Epithelial cell of proximal tubule (primary cell): Measurements from ENCODE around the gene CSKMT. TPM values are rescaled to one million over a fixed set of nuclear protein-coding genes. Genes with fewer than 3 reads are reported as not detected.
A peak's percentile ranks its signal among the peaks of the same experiment; 100 is the strongest.
"Not testable (repeated sequence)": the region's sequence is repeated elsewhere in the genome, so short reads cannot be mapped to it uniquely, and the experiment has no call there.

Source experiments
- DNase-seq: peaks from one replicate; pipeline ENCODE4 v3.0.0-alpha.2; 2011; ENCODE audit warnings: low read depth
- H3K4me3 ChIP-seq: 2 replicates; pipeline ENCODE4 v1.5.1; 2011; ENCODE audit warnings: low read depth, mild to moderate bottlenecking, low read length
- total RNA-seq: library from RNA; depleted of rRNA; stranded (reverse); fragments of >200 nt; gene quantifications from 2 replicates; pipeline ENCODE4 v1.2.3, GENCODE V29; 2015
- TF ChIP-seq, protein P1 (sequence below): conservative IDR thresholded peaks from 2 replicates; pipeline ENCODE4 v1.5.1; 2012; ENCODE audit warnings: low read depth, mild to moderate bottlenecking, low read length

CSKMT gene
- total RNA-seq, 1 donor from 2014 or later: 21.0 TPM

DNA sequence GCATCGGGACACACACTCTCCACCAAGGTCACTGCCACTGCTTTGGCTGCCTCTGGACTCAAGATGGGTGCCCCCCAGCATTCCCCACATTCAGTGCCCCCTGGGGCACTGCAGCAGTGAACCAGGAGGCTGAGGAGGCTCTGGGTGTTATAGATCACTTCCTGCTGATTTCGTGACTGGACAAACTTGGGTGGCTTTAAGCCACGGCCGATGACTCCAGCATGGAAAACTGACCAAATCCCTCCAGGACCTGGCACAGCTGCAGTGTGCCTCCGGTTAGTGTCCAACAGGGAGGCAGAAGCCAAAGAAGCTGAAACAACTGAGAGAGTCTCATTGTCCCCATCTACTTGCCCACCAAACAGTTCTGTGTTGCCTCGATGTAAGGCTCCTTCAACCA lies 17.5 kb upstream of the CSKMT start:
- DNase-seq: no peak
- no peak overlapping the region for H3K4me3 ChIP-seq
- TF ChIP-seq, protein P1, sequence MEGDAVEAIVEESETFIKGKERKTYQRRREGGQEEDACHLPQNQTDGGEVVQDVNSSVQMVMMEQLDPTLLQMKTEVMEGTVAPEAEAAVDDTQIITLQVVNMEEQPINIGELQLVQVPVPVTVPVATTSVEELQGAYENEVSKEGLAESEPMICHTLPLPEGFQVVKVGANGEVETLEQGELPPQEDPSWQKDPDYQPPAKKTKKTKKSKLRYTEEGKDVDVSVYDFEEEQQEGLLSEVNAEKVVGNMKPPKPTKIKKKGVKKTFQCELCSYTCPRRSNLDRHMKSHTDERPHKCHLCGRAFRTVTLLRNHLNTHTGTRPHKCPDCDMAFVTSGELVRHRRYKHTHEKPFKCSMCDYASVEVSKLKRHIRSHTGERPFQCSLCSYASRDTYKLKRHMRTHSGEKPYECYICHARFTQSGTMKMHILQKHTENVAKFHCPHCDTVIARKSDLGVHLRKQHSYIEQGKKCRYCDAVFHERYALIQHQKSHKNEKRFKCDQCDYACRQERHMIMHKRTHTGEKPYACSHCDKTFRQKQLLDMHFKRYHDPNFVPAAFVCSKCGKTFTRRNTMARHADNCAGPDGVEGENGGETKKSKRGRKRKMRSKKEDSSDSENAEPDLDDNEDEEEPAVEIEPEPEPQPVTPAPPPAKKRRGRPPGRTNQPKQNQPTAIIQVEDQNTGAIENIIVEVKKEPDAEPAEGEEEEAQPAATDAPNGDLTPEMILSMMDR: no peak

DNA sequence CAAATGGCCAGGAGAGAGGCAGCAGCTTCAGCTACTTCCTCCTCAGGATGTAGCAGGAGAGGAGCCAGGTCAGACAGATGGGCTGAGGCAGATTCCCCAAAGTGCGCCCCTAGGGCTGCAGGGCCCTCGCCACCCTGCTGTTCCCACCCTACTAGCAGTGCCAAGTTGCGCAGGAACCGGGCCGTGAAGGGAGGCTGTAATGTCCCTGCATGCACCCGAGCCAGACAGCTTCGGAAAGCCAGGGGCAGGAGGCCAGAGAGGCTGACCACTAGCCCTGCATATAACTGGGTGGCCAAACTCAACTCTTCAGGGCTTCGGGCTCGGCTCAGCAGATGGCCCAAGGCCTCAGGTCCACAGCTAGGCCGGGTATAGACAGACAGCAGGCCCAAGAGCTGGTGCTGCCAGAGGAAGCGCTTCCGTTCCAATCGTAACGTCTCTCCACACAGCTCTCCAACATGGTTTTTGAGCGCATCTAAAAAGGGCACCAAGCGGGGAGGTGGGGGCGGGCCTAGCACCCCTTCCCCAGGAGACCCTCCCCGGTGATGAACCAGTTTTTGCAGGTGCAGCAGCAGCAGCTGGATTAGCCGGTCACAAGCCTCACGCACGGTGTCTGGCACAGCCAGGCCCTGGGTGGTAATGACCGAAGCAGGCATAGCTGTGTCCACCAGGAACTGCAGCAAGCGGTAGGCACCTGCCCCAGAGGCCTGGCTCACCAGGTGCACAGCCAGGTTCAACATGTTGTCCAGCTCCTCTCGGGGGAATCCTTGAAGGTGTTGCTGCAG lies 16.7 kb upstream of the CSKMT start:
- H3K4me3 ChIP-seq: no peak overlapping the region
- TF ChIP-seq, protein P1: no peak
- DNase-seq: no peak

DNA sequence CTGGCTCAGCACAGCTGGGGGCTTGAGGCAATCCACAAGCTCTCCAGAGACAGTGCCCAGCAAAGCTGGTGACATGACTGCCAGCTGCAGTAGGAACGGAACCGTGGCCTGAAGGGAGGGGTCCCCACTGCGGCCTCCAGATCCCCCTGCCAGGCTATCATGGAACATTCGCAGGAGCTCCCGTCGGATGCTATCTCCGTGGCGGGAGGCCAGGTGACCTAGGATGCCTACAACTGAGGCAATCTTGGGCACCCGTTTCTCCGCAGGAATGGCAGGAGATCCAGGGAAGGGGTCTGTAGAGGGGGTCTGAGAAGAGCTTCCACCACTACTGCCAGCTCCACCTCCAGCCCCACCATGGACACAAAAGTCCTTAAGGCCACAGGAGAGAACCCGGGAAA lies 16.1 kb upstream of the CSKMT start:
- TF ChIP-seq, protein P1: no peak
- no peak overlapping the region for H3K4me3 ChIP-seq
- no peak for DNase-seq

DNA sequence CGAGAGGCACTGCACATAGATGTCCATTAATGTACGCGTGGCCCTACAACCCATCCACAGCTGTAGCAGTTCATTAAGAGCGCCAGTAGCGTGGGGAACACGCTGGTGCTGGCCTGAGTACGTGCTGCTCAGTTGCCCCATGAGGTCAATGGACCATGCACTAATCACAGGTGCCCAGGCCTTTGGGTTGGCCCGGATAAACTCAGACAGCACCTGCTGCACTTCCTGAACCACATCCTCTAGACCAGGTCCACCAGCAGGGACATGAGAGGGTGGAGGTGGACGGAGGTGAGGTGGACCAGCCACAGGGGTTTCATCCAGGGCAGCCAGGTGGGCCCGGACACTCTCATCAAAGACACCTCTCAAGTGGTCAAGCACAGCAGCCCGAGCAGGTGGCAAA lies 15.6 kb upstream of the CSKMT start:
- TF ChIP-seq, protein P1: no peak
- no peak overlapping the region for H3K4me3 ChIP-seq
- no peak for DNase-seq

- DNase-seq, H3K4me3 ChIP-seq: not testable (repeated sequence)
Measured at GRCh38 chr11:62650283-62650682, 14.8 kb upstream of the CSKMT start.

DNA sequence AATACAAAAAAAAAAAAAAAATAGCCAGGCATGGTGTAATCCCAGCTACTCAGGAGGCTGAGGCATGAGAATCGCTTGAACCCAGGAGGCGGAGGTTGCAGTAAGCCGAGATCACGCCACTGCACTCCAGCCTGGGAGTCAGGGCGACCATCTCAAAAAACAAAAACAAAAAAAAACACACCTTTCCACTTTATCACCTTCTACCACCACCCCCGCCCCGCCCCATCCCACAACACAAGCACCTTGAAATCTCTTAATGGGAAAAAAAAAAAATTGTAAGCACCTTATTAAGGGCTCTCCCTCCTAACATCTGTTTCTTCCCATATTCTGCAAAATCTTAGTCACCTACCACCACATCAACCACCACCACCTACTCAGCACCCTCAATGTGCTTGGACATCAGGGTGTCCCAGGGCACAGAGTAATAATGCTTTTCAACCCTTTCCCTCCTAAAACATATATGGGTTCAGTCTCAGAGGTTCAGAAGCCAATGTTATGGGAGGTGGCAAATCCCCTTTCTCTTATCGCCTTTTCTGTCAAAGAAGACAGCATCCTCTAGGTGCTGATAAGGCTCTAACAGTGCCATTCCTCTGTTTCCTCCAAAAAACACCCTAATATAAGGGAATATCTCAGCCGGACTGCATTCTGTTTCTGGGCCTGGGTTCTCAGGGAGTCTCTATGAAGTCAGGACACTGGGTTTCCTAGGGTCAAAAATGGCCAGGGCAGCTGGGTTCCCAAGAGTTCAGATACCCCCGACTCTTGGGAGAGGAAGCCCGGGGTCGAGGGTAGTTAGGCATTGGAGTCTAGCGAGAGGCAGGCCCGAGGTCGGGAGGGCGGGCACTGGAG lies 12.7 kb upstream of the CSKMT start:
- DNase-seq: no peak
- H3K4me3 ChIP-seq: peak overlapping the region; percentile 72
- TF ChIP-seq, protein P1: no peak

GRCh38 chr11:62654297-62654696 lies 10.8 kb upstream of the CSKMT start:
- no peak overlapping the region for H3K4me3 ChIP-seq
- TF ChIP-seq, protein P1: no peak
- no peak for DNase-seq
